ENCODE data around the gene MID2.

Gene MID2, protein sequence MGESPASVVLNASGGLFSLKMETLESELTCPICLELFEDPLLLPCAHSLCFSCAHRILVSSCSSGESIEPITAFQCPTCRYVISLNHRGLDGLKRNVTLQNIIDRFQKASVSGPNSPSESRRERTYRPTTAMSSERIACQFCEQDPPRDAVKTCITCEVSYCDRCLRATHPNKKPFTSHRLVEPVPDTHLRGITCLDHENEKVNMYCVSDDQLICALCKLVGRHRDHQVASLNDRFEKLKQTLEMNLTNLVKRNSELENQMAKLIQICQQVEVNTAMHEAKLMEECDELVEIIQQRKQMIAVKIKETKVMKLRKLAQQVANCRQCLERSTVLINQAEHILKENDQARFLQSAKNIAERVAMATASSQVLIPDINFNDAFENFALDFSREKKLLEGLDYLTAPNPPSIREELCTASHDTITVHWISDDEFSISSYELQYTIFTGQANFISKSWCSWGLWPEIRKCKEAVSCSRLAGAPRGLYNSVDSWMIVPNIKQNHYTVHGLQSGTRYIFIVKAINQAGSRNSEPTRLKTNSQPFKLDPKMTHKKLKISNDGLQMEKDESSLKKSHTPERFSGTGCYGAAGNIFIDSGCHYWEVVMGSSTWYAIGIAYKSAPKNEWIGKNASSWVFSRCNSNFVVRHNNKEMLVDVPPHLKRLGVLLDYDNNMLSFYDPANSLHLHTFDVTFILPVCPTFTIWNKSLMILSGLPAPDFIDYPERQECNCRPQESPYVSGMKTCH

GRCh38 chrX:107825698-107826237 lies at the start of gene MID2:
TSS of gene MID2 (plus strand) at chrX:107825866. CDS start at chrX:107826427, 561 bp downstream.
- no peak for DNase-seq (ENCODE audit: extremely low read depth, low read depth)
- TF ChIP-seq CTCF (IDR thresholded peaks at IDR 0.05; ENCODE audit: low read depth, low read length), result no peak

- peak; percentile 75 for TF ChIP-seq CTCF (IDR thresholded peaks at IDR 0.05; ENCODE audit: low read depth, low read length)
- peak; percentile 65 for DNase-seq (ENCODE audit: extremely low read depth, low read depth)
These were observed 48.8 kb upstream of the MID2 start for GRCh38 chrX:107776649-107777535.

DNA sequence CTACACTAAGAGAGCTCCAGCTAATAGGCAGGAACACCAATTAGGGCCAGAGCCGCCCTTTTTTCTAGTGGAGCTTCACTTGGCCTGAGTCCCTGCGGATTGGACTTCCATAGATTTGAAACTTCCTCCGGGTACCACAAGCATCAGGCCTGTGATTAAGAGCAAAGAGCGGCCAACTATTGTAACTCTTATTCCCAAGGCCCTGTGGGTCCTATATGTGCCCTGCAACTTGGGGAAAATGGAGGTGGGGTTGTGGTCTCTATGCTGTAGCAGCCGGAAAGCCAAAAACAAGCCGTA lies 48.2 kb upstream of the MID2 start, which contains the start of gene NCBP2L:
Gene NCBP2L (plus strand): TSS at position 198 of the 297 bp plus-strand sequence. CDS start 16,488 bp downstream, outside the sequence.
- no peak for DNase-seq (ENCODE audit: extremely low read depth, low read depth)
- TF ChIP-seq CTCF (IDR thresholded peaks at IDR 0.05; ENCODE audit: low read depth, low read length), result no peak

DNA sequence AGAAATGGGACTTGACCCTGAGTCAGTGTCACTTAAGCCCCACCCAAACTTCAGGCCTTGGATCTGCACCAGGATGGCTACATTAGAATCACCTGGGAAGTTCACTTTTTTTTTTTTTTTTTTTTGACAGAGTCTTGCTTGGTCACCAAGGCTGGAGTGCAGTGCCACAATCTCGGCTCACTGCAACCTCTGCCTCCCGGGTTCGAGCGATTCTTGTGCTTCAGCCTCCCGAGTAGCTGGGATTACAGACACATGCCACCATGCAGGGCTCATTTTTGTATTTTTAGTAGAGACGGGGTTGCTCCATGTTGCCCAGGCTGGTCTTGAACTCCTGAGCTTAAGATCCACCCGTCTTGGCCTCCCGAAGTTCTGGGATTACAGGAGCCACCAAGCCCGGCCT lies 45.1 kb upstream of the MID2 start:
- no peak for DNase-seq (ENCODE audit: extremely low read depth, low read depth)
- TF ChIP-seq CTCF (IDR thresholded peaks at IDR 0.05; ENCODE audit: low read depth, low read length), result no peak

GRCh38 chrX:107787827-107788226 lies 37.8 kb upstream of the MID2 start:
- TF ChIP-seq CTCF (IDR thresholded peaks at IDR 0.05; ENCODE audit: low read depth, low read length), result no peak
- no peak for DNase-seq (ENCODE audit: extremely low read depth, low read depth)

GRCh38 chrX:107804427-107804826 lies 21.2 kb upstream of the MID2 start:
- TF ChIP-seq CTCF (IDR thresholded peaks at IDR 0.05; ENCODE audit: low read depth, low read length), result no peak

More at GRCh38 chrX:107804427-107804826, 21.2 kb upstream of the MID2 start:
- DNase-seq (ENCODE audit: extremely low read depth, low read depth), result no peak
